Breast epithelium (tissue), 4 donors: Measurements from ENCODE around the gene PAX7. TPM values are rescaled to one million over a fixed set of nuclear protein-coding genes. Genes with fewer than 3 reads are reported as not detected.

Experiments used
- DNase-seq, 2 donors: peaks; one replicate each; pipeline ENCODE4 v3.0.0-alpha.2; 2019; ENCODE audit warnings: low spot score in 2 of 2
- H3K27ac ChIP-seq, 2 donors: fragments of 200-600 bp; sonication (generic) in 1 of 2; one replicate each; pipeline ENCODE4 v1.5.1; 2016 to 2019; ENCODE audit warnings: mild to moderate bottlenecking in 1 of 2
- H3K27me3 ChIP-seq, 2 donors: fragments of 200-600 bp; sonication (generic) in 1 of 2; one replicate each; pipeline versions ENCODE4 v1.5.1 to v1.6.0; 2017 to 2019; ENCODE audit warnings: control low read depth in 1 of 2, mild to moderate bottlenecking in 1 of 2
- H3K36me3 ChIP-seq: fragments of 200-600 bp; one replicate; pipeline ENCODE4 v1.5.1; 2019
- H3K4me1 ChIP-seq, 2 donors: fragments of 200-600 bp; sonication (generic); one replicate each; pipeline ENCODE4 v1.5.1; 2016 to 2019; ENCODE audit warnings: control low read depth in 1 of 2
- H3K4me3 ChIP-seq, 3 donors: fragments of 200-600 bp; sonication (generic); 1 replicate in 2 of 3; 2 replicates in 1 of 3; pipeline ENCODE4 v1.5.1; 2016 to 2019; ENCODE audit warnings: mild to moderate bottlenecking in 3 of 3, moderate library complexity in 2 of 3
- H3K9me3 ChIP-seq, 2 donors: fragments of 200-600 bp; sonication (generic) in 1 of 2; one replicate each; pipeline ENCODE4 v1.5.1; 2016 to 2019; ENCODE audit warnings: control low read depth in 1 of 2
- POLR2A ChIP-seq: fragments of 450-650 bp; IDR thresholded peaks from one replicate; pipeline ENCODE4 v1.6.1; 2016; ENCODE audit warnings: antibody characterized with exemption, mild to moderate bottlenecking, moderate library complexity
- POLR2AphosphoS5 ChIP-seq, 3 donors: sonication (generic); formaldehyde crosslinking; IDR thresholded peaks; one replicate each; pipeline ENCODE4 v1.6.1; 2017; ENCODE audit warnings: antibody characterized with exemption in 3 of 3
- intact Hi-C: fragments of 100-400 bp; cut with DNase I; formaldehyde crosslinking; loops from one replicate; pipeline ENCODE4 v1.15.1; 2023; ENCODE audit warnings: low total_unique reads
- total RNA-seq, 3 donors: library from RNA; depleted of rRNA; stranded (reverse); fragments of >200 nt; gene quantifications; one replicate each; pipeline ENCODE4 v1.1.0, GENCODE V29; 2016
- TF ChIP-seq, protein P1 (sequence below), 3 donors: fragments of 450-650 bp; IDR thresholded peaks; one replicate each; pipeline ENCODE4 v1.5.1; 2016 to 2017; ENCODE audit warnings: antibody characterized with exemption in 3 of 3, mild to moderate bottlenecking in 3 of 3, moderate library complexity in 3 of 3

Gene PAX7
- total RNA-seq, 3 donors from 2014 or later, result not detected

DNA sequence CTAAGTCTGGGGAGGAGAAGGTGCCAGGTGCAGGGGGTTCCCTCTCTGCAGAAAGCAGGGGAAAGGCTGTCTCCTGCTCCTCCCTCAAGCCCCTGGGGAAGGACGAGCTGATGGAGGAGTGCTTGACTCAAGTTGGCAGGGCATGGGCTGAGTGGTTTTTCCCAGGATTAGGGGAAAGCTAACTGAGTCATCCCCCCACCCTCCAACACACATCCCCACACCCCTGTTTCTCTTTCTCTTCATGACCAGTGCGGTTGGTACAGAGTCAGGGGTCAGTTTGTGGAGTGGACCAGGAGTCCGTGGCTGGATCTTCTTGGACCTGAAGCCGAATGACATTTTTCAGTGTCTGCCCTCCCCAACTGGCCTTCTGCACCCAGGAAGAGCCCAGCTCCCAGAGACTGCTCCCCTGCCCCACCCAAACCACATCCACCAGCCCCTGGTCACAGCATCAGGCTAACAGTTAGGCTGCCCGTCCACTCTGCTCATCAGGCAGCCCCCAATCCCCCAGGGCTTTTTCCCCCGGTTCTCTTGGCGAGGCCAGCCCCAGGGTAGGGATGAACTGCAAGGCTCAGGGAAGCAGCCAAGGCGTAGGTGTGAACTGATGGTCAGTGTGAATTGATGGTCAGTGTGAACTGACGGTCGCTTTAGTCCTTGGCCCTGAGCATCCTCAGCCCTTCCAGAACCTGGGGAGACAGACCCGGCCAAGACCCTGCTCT is 81.0 kb downstream of the PAX7 start:
- Histone ChIP-seq H3K4me3 (no peak overlapping the region), H3K27ac (no peak overlapping the region), H3K36me3 (no peaks in the 10 kb centered on the region), H3K4me1 (no peaks in the 10 kb centered on the region), H3K9me3 (no peaks in the 10 kb centered on the region), H3K27me3 (peaks cover 0 to 54% of the 10 kb centered on the region in 2 donors)
- TF ChIP-seq POLR2A, result no peak
- TF ChIP-seq, protein P1, sequence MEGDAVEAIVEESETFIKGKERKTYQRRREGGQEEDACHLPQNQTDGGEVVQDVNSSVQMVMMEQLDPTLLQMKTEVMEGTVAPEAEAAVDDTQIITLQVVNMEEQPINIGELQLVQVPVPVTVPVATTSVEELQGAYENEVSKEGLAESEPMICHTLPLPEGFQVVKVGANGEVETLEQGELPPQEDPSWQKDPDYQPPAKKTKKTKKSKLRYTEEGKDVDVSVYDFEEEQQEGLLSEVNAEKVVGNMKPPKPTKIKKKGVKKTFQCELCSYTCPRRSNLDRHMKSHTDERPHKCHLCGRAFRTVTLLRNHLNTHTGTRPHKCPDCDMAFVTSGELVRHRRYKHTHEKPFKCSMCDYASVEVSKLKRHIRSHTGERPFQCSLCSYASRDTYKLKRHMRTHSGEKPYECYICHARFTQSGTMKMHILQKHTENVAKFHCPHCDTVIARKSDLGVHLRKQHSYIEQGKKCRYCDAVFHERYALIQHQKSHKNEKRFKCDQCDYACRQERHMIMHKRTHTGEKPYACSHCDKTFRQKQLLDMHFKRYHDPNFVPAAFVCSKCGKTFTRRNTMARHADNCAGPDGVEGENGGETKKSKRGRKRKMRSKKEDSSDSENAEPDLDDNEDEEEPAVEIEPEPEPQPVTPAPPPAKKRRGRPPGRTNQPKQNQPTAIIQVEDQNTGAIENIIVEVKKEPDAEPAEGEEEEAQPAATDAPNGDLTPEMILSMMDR (IDR thresholded peaks at IDR 0.05), result no peak
- no peak for TF ChIP-seq POLR2AphosphoS5 (IDR thresholded peaks at IDR 0.05)
- intact Hi-C loops, result no loop called here
- DNase-seq, result no peak

DNA sequence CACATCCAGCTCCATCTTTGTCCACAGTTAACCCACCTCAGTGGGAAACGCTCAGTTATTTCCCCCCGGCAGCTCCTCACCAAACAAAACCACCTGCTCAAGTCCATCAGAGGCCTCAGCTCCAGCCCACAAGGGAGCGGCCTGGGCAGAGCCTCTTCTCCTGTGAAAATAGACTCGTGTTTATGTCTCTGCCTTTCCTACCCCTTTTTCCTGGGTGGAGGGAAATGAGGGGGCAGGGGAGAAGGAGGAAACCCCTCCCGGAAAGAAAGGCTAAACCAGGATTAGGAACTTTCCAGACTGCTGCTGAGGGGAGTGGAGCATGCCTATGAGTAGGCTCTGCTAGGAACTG is 81.6 kb downstream of the PAX7 start:
- no peaks in the 10 kb centered on the region for H3K4me1 ChIP-seq
- no peaks in the 10 kb centered on the region for H3K9me3 ChIP-seq
- H3K36me3 ChIP-seq, result no peaks in the 10 kb centered on the region
- no peak overlapping the region for H3K27ac ChIP-seq
- no peak for DNase-seq
- H3K4me3 ChIP-seq, result no peak overlapping the region
- intact Hi-C loops, result no loop called here
- no peak for TF ChIP-seq POLR2A
- TF ChIP-seq POLR2AphosphoS5 (IDR thresholded peaks at IDR 0.05), result no peak
- TF ChIP-seq, protein P1 (IDR thresholded peaks at IDR 0.05), result no peak
- H3K27me3 ChIP-seq, result peaks cover 0 to 56% of the 10 kb centered on the region in 2 donors

DNA sequence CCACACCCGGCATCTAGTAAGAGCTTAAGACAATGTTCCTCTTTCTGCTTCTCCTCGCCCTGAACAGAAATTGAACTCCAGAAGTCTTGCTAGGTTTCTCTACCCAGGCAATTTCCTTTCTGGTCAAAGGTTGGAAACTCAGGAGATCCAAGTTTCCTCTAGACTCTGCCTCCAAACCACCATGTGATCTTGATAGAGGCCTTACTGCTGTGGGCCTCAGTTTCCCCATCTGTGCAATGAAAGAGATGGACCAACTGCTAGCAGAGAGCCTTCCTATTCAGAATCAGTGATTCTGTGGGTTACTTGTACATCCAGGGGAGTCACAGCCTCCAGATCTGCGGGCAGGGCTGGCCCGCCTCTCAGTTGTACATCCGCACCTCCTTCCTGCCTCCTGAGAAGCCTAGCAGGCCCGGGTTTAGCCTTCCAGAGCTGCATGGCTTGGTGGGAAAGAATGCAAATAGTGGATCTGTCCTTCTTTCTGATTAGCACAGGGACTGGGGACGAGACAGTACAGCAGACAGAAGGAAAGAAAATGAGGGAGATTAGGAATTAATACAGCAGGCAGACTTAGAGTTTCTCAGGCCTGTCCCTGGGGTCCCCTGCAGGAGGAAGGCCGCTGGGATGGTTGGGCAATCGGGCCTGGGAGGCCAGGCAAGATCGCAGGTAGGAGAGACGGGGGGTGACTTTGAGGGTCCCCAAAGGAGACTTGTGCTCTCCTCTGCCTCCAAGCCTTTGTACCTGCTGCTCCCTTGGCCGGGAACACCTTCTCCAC is 83.9 kb downstream of the PAX7 start:
- Histone ChIP-seq H3K27ac (no peak overlapping the region), H3K9me3 (no peaks in the 10 kb centered on the region), H3K36me3 (no peaks in the 10 kb centered on the region), H3K4me1 (no peaks in the 10 kb centered on the region), H3K27me3 (peaks cover 0 to 77% of the 10 kb centered on the region in 2 donors), H3K4me3 (no peak overlapping the region)
- intact Hi-C loops, result no loop called here
- TF ChIP-seq, protein P1 (IDR thresholded peaks at IDR 0.05), result no peak
- TF ChIP-seq POLR2A (no peak), POLR2AphosphoS5 (IDR thresholded peaks at IDR 0.05) (no peak)
- DNase-seq, result no peak

DNA sequence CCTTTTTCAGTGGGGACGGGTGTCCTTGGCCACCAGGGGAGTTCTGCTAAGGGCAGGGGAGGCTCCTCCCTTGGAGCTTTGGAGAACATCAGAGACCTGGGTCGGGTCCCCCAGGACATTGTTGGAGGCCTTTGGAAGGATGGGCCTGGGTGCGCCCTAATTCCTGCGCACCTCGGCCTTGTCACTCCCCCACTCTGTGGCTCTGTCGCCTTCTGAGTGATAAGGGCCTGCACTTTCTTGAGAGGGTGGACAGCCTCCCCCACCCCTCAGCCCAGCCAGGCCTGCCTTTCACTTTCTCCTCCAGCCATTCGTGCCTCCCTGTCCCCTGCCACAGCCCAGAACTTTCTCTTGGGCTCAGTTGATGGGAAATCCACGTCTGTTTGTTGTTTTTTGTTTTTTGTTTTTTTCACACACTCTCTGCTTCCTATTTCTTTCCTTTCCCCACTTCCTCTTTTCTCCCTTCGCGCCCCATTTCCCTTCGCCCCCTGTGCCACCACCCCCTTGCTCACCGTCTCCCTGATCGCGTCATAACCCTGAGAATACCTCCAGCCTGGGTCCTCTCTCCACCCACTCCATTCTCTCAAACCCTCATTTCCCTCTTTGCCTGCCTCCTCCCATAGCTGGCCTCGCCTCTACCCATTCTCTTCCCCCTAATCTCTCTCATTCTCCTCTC is 85.6 kb downstream of the PAX7 start:
- Histone ChIP-seq H3K27ac (no peak overlapping the region), H3K9me3 (no peaks in the 10 kb centered on the region), H3K4me3 (peak overlapping the region in 1 of 3 donors; percentile 45), H3K4me1 (no peaks in the 10 kb centered on the region), H3K36me3 (no peaks in the 10 kb centered on the region), H3K27me3 (peaks cover 0 to 79% of the 10 kb centered on the region in 2 donors)
- TF ChIP-seq POLR2A (no peak), POLR2AphosphoS5 (IDR thresholded peaks at IDR 0.05) (no peak)
- TF ChIP-seq, protein P1 (IDR thresholded peaks at IDR 0.05), result no peak
- no peak for DNase-seq
- intact Hi-C loops, result no loop called here
